Ureter (tissue), 1 donor: ENCODE results near the gene SLC46A2. TPM values are rescaled to one million over a fixed set of nuclear protein-coding genes. Genes with fewer than 3 reads are reported as not detected.

ENCODE experiments used
- total RNA-seq: library from RNA; stranded (reverse); gene quantifications from one replicate; pipeline ENCODE4 v1.2.4, GENCODE V29; 2023
- donor health status: DM: yes; HTN: yes; CAD: no.

The SLC46A2 gene
- total RNA-seq, 1 donor from 2014 or later: 4.2 TPM

Other genes with a start within 250 kb of the SLC46A2 start
- gene INIP, start 172.8 kb downstream of the SLC46A2 start, total RNA-seq: 29.1 TPM
- gene SNX30, start 140.1 kb downstream of the SLC46A2 start, total RNA-seq: 13.1 TPM
- 1.7 TPM for gene ZNF883, start 121.3 kb upstream of the SLC46A2 start, total RNA-seq
- gene ZFP37, start 165.8 kb upstream of the SLC46A2 start, total RNA-seq: 4.3 TPM